ENCODE measurements around the gene TRPM8. TPM values are rescaled to one million over a fixed set of nuclear protein-coding genes. Genes with fewer than 3 reads are reported as not detected.

Gene TRPM8
- total RNA-seq, 4 donors from 2014 or later: not detected

GRCh38 chr2:233990261-233990798 lies 73.2 kb downstream of the TRPM8 start:
- H3K36me3 ChIP-seq: no peaks in the 10 kb centered on the region
- H3K4me1 ChIP-seq: no peaks in the 10 kb centered on the region
- H3K4me3 ChIP-seq: no peak overlapping the region
- 73 to 84% methylated on average over 4 to 5 of the region's 6 CpGs for WGBS, 2 donors (ENCODE audit: low coverage in 1 of 2)
- peaks cover 0 to 14% (median 0%) of the 10 kb centered on the region in 3 donors for H3K9me3 ChIP-seq
- no peak overlapping the region for H3K27ac ChIP-seq
- H3K27me3 ChIP-seq: peaks cover 34% of the 10 kb centered on the region
- ATAC-seq: no peak
- no peak for TF ChIP-seq EP300 (IDR thresholded peaks at IDR 0.05)
- TF ChIP-seq POLR2A (IDR thresholded peaks at IDR 0.05): no peak
- no peak for TF ChIP-seq CTCF (IDR thresholded peaks at IDR 0.05)
- TF ChIP-seq POLR2AphosphoS5 (IDR thresholded peaks at IDR 0.05): no peak

- ATAC-seq: no peak
- Histone ChIP-seq H3K4me3 (no peak overlapping the region), H3K4me1 (no peaks in the 10 kb centered on the region), H3K9me3 (peaks cover 0 to 14% (median 0%) of the 10 kb centered on the region in 3 donors), H3K36me3 (no peaks in the 10 kb centered on the region), H3K27me3 (peaks cover 27% of the 10 kb centered on the region), H3K27ac (no peak overlapping the region)
- WGBS, 2 donors (ENCODE audit: low coverage in 1 of 2): 87 to 93% methylated on average over 4 to 7 of the region's 7 CpGs
- no peak for TF ChIP-seq CTCF (IDR thresholded peaks at IDR 0.05)
- TF ChIP-seq EP300 (IDR thresholded peaks at IDR 0.05): no peak
- TF ChIP-seq POLR2A (IDR thresholded peaks at IDR 0.05): no peak
- TF ChIP-seq POLR2AphosphoS5 (IDR thresholded peaks at IDR 0.05): no peak
Observed at GRCh38 chr2:233991196-233991595, 74.0 kb downstream of the TRPM8 start.

- Histone ChIP-seq H3K4me1 (no peaks in the 10 kb centered on the region), H3K4me3 (no peak overlapping the region), H3K27me3 (peaks cover 33% of the 10 kb centered on the region), H3K9me3 (peaks cover 0 to 14% (median 0%) of the 10 kb centered on the region in 3 donors), H3K36me3 (no peaks in the 10 kb centered on the region), H3K27ac (no peak overlapping the region)
- TF ChIP-seq EP300 (IDR thresholded peaks at IDR 0.05) (no peak), POLR2AphosphoS5 (IDR thresholded peaks at IDR 0.05) (no peak), POLR2A (IDR thresholded peaks at IDR 0.05) (no peak), CTCF (IDR thresholded peaks at IDR 0.05) (no peak)
- no peak for ATAC-seq
- 80 to 84% methylated on average over 3 to 4 of the region's 7 CpGs for WGBS, 2 donors (ENCODE audit: low coverage in 1 of 2)
Observed at GRCh38 chr2:233992513-233993217, 75.5 kb downstream of the TRPM8 start.

GRCh38 chr2:233993461-233993860 lies 76.3 kb downstream of the TRPM8 start:
- H3K27ac ChIP-seq: no peak overlapping the region
- 60 to 78% methylated on average over 1 of the region's 1 CpG for WGBS, 2 donors (ENCODE audit: low coverage in 1 of 2)
- no peak for ATAC-seq

More at GRCh38 chr2:233993461-233993860, 76.3 kb downstream of the TRPM8 start:
- peaks cover 36% of the 10 kb centered on the region for H3K27me3 ChIP-seq
- no peaks in the 10 kb centered on the region for H3K4me1 ChIP-seq
- TF ChIP-seq POLR2A (IDR thresholded peaks at IDR 0.05) (no peak), CTCF (IDR thresholded peaks at IDR 0.05) (no peak), POLR2AphosphoS5 (IDR thresholded peaks at IDR 0.05) (no peak), EP300 (IDR thresholded peaks at IDR 0.05) (no peak)
- peaks cover 0 to 14% (median 0%) of the 10 kb centered on the region in 3 donors for H3K9me3 ChIP-seq
- no peaks in the 10 kb centered on the region for H3K36me3 ChIP-seq
- no peak overlapping the region for H3K4me3 ChIP-seq
